T-cell (primary cell): Measurements from ENCODE around the gene LMF2. TPM values are rescaled to one million over a fixed set of nuclear protein-coding genes. Genes with fewer than 3 reads are reported as not detected.

Source experiments
- ATAC-seq, 4 experiments: fragments of 200-7000 bp in 3 of 4; fragments of 150-1000 bp in 1 of 4; cut with Tn5 transposase; replicated peaks in 1 of 4; 1 replicate in 3 of 4; 2 replicates in 1 of 4; pipeline ENCODE4 v1.10.0; 2021; ENCODE audit warnings: moderate library complexity in 3 of 4, mild to moderate bottlenecking in 2 of 4, moderate number of reproducible peaks in 1 of 4
- CTCF ChIA-PET, 2 donors: fragments of 300-600 bp; sonication (Branson Sonifier 250); formaldehyde crosslinking; loops; one replicate each; lab custom pipeline; 2022; ENCODE audit warnings: antibody characterized with exemption in 2 of 2; lab: Charles Lee
- POLR2A ChIA-PET, 2 donors: fragments of 300-600 bp; sonication (Branson Sonifier 250); formaldehyde crosslinking; loops; one replicate each; lab custom pipeline; 2022; ENCODE audit warnings: antibody characterized with exemption in 2 of 2; lab: Charles Lee
- DNase-seq, 35 experiments: peaks; one replicate each; pipeline versions ENCODE4 v3.0.0 to v3.0.0-alpha.2; 2013 to 2023
- H3K27ac ChIP-seq: one replicate; pipeline ENCODE4 v1.5.1; 2013; ENCODE audit warnings: low read length
- H3K27me3 ChIP-seq, 2 experiments: replicated peaks in 1 of 2; 1 replicate in 1 of 2; 2 replicates in 1 of 2; pipeline versions ENCODE4 v1.6.1 to v1.7.0; 2013; ENCODE audit warnings: low read length in 1 of 2, mixed read lengths in 1 of 2; ENCODE audit not compliant: control insufficient read depth in 2 of 2, insufficient read depth in 2 of 2; ENCODE audit errors: extremely low read depth in 1 of 2
- H3K36me3 ChIP-seq, 2 donors: 1 replicate in 1 of 2; 2 replicates in 1 of 2; pipeline versions ENCODE4 v1.6.1 to v1.7.0; 2013; ENCODE audit warnings: low read length in 1 of 2; ENCODE audit not compliant: control insufficient read depth in 2 of 2, insufficient read depth in 1 of 2; ENCODE audit errors: extremely low read depth in 1 of 2
- H3K4me1 ChIP-seq, 2 experiments: 1 replicate in 1 of 2; 2 replicates in 1 of 2; pipeline versions ENCODE4 v1.6.1 to v1.7.0; 2013; ENCODE audit warnings: low read length in 2 of 2, mixed read lengths in 1 of 2; ENCODE audit not compliant: insufficient read depth in 2 of 2, control insufficient read depth in 1 of 2; ENCODE audit errors: extremely low read depth in 1 of 2
- H3K4me3 ChIP-seq, 2 donors: 1 replicate in 1 of 2; 2 replicates in 1 of 2; pipeline versions ENCODE4 v1.5.1 to v1.7.0; 2013; ENCODE audit warnings: mild to moderate bottlenecking in 2 of 2, low read length in 1 of 2, moderate library complexity in 1 of 2; ENCODE audit not compliant: control insufficient read depth in 1 of 2; ENCODE audit errors: extremely low read depth in 1 of 2
- H3K9me3 ChIP-seq: 2 replicates; pipeline ENCODE4 v1.7.0; 2013
- H3K27ac Mint-ChIP-seq, 2 donors: one replicate each; pipeline ENCODE4 v1.8.0; 2020 to 2021; ENCODE audit warnings: mild to moderate bottlenecking in 2 of 2, mixed read lengths in 2 of 2
- H3K27me3 Mint-ChIP-seq, 2 donors: one replicate each; pipeline ENCODE4 v1.8.0; 2021 to 2022; ENCODE audit warnings: mixed read lengths in 2 of 2
- H3K36me3 Mint-ChIP-seq: one replicate; pipeline ENCODE4 v1.8.0; 2021; ENCODE audit warnings: mixed read lengths
- H3K4me1 Mint-ChIP-seq, 3 donors: one replicate each; pipeline ENCODE4 v1.8.0; 2020 to 2022; ENCODE audit warnings: mixed read lengths in 3 of 3, mild to moderate bottlenecking in 1 of 3
- H3K4me3 Mint-ChIP-seq, 3 donors: one replicate each; pipeline ENCODE4 v1.8.0; 2020 to 2022; ENCODE audit warnings: mild to moderate bottlenecking in 3 of 3, mixed read lengths in 3 of 3, moderate library complexity in 3 of 3
- H3K9me3 Mint-ChIP-seq, 3 donors: one replicate each; pipeline ENCODE4 v1.8.0; 2020 to 2022; ENCODE audit warnings: mixed read lengths in 3 of 3
- WGBS: methylation state at CpG from one replicate; pipeline ENCODE4 v1.1.5; 2013; ENCODE audit warnings: missing lambda C conversion rate; ENCODE audit not compliant: insufficient coverage; 5-methylcytosine and 5-hydroxymethylcytosine counted together
- total RNA-seq, 35 experiments: library from RNA in 6 of 35; stranded (reverse) in 6 of 35; fragments of 120-200 nt in 1 of 35; gene quantifications; one replicate each; pipeline versions ENCODE4 v1.2.1 to v1.2.4 and lab custom pipeline; 2013 to 2026

The LMF2 gene
- total RNA-seq, 5 donors from 2014 or later (not counting 1 experiment from before 2014, with no cell fraction given) = 90.5 to 188 (median 185) TPM

GRCh38 chr22:50498322-50498890 lies 9.1 kb downstream of the LMF2 start:
- 17% methylated on average over 5 of the region's 13 CpGs for WGBS
- H3K27ac Mint-ChIP-seq = no peak overlapping the region
- no peaks in the 10 kb centered on the region for H3K27me3 Mint-ChIP-seq
- CTCF ChIA-PET = interaction anchor here (0.5 to 1.8 kb wide), 9 partner anchors 9 to 256 kb away, joined by 3 to 15 read pairs (median 4); partner anchors contain the start of gene SCO2 (in 1 of the 2)
- H3K27me3 ChIP-seq = no peaks in the 10 kb centered on the region
- DNase-seq (peak in 34 of 35 experiments; percentile 21 to 85 (median 62)), ATAC-seq (peak; percentile 76 to 96 (median 92))
- no peaks in the 10 kb centered on the region for H3K36me3 Mint-ChIP-seq
- H3K4me1 ChIP-seq = peaks cover 0 to 9% of the 10 kb centered on the region in 2 experiments
- no peaks in the 10 kb centered on the region for H3K9me3 Mint-ChIP-seq
- POLR2A ChIA-PET = interaction anchor here in 1 of 2 donors (0.5 kb wide), 1 partner anchor 125 kb away, joined by 3 read pairs; no protein-coding TSS in a partner anchor
- peaks cover 2 to 5% (median 2%) of the 10 kb centered on the region in 3 donors for H3K4me1 Mint-ChIP-seq
- H3K36me3 ChIP-seq = peaks cover 4 to 11% of the 10 kb centered on the region in 2 donors
- no peak overlapping the region for H3K4me3 ChIP-seq
- no peaks in the 10 kb centered on the region for H3K9me3 ChIP-seq
- H3K27ac ChIP-seq = no peak overlapping the region
- no peak overlapping the region for H3K4me3 Mint-ChIP-seq

- ATAC-seq = no peak
- POLR2A ChIA-PET = no interaction called here
- Histone ChIP-seq H3K27ac (no peak overlapping the region), H3K4me1 (peaks cover 0 to 9% of the 10 kb centered on the region in 2 experiments), H3K36me3 (no peaks in the 10 kb centered on the region), H3K27me3 (no peaks in the 10 kb centered on the region), H3K4me3 (no peak overlapping the region), H3K9me3 (no peaks in the 10 kb centered on the region)
- Mint-ChIP-seq H3K4me1 (peaks cover 2 to 5% (median 2%) of the 10 kb centered on the region in 3 donors), H3K36me3 (no peaks in the 10 kb centered on the region), H3K9me3 (no peaks in the 10 kb centered on the region), H3K27ac (no peak overlapping the region), H3K4me3 (no peak overlapping the region), H3K27me3 (no peaks in the 10 kb centered on the region)
- CTCF ChIA-PET = interaction anchor here in 1 of 2 donors (0.7 to 1.8 kb wide), 6 partner anchors 29 to 150 kb away, joined by 3 to 15 read pairs (median 4); partner anchors contain the start of gene SCO2
- DNase-seq = no peak
- WGBS = 60% methylated on average over 3 of the region's 6 CpGs
Measured at GRCh38 chr22:50497093-50497492, 10.4 kb downstream of the LMF2 start.

GRCh38 chr22:50490531-50491308 lies 16.8 kb downstream of the LMF2 start:
- peak overlapping the region; percentile 21 to 57 (median 45) for H3K4me3 Mint-ChIP-seq
- POLR2A ChIA-PET = interaction anchor here in 1 of 2 donors (0.6 kb wide), 2 partner anchors 23 to 78 kb away, joined by 3 read pairs; no protein-coding TSS in a partner anchor
- no peaks in the 10 kb centered on the region for H3K9me3 Mint-ChIP-seq
- no peak overlapping the region for H3K27ac ChIP-seq
- no peaks in the 10 kb centered on the region for H3K27me3 Mint-ChIP-seq
- H3K4me3 ChIP-seq = no peak overlapping the region
- DNase-seq = no peak
- ATAC-seq = peak in 3 of 4 experiments; percentile 27 to 52 (median 42)
- peaks cover 6 to 9% (median 9%) of the 10 kb centered on the region in 3 donors for H3K4me1 Mint-ChIP-seq
- H3K9me3 ChIP-seq = no peaks in the 10 kb centered on the region
- no peaks in the 10 kb centered on the region for H3K36me3 Mint-ChIP-seq
- CTCF ChIA-PET = interaction anchor here in 1 of 2 donors (0.7 kb wide), 1 partner anchor 117 kb away, joined by 3 read pairs; no protein-coding TSS in a partner anchor
- H3K36me3 ChIP-seq = no peaks in the 10 kb centered on the region
- 43% methylated on average over 20 of the region's 27 CpGs for WGBS
- H3K4me1 ChIP-seq = peaks cover 2 to 12% of the 10 kb centered on the region in 2 experiments
- peak overlapping the region in 1 of 2 donors; percentile 31 for H3K27ac Mint-ChIP-seq
- H3K27me3 ChIP-seq = peaks cover 0 to 29% of the 10 kb centered on the region in 2 experiments

GRCh38 chr22:50489363-50490243 lies 17.9 kb downstream of the LMF2 start:
- 87% methylated on average over 14 of the region's 31 CpGs for WGBS
- Mint-ChIP-seq H3K36me3 (no peaks in the 10 kb centered on the region), H3K27ac (no peak overlapping the region), H3K27me3 (no peaks in the 10 kb centered on the region), H3K4me1 (peaks cover 9% of the 10 kb centered on the region in 3 donors), H3K9me3 (no peaks in the 10 kb centered on the region), H3K4me3 (no peak overlapping the region)
- ATAC-seq (no peak), DNase-seq (no peak)
- Histone ChIP-seq H3K9me3 (no peaks in the 10 kb centered on the region), H3K27ac (no peak overlapping the region), H3K27me3 (peaks cover 0 to 34% of the 10 kb centered on the region in 2 experiments), H3K36me3 (no peaks in the 10 kb centered on the region), H3K4me3 (no peak overlapping the region), H3K4me1 (peaks cover 2 to 12% of the 10 kb centered on the region in 2 experiments)
- ChIA-PET POLR2A (interaction anchor here in 1 of 2 donors (0.6 kb wide), 2 partner anchors 22 to 79 kb away, joined by 3 read pairs; no protein-coding TSS in a partner anchor), CTCF (interaction anchor here in 1 of 2 donors (1.0 kb wide), 1 partner anchor 9 kb away, joined by 5 read pairs; no protein-coding TSS in a partner anchor)

- H3K27me3 ChIP-seq = peaks cover 0 to 39% of the 10 kb centered on the region in 2 experiments
- Mint-ChIP-seq H3K36me3 (no peaks in the 10 kb centered on the region), H3K27me3 (no peaks in the 10 kb centered on the region), H3K27ac (no peak overlapping the region), H3K4me1 (peaks cover 9% of the 10 kb centered on the region in 3 donors), H3K9me3 (no peaks in the 10 kb centered on the region), H3K4me3 (no peak overlapping the region)
- H3K36me3 ChIP-seq = no peaks in the 10 kb centered on the region
- ChIA-PET CTCF (interaction anchor here in 1 of 2 donors (1.0 kb wide), 1 partner anchor 9 kb away, joined by 5 read pairs; no protein-coding TSS in a partner anchor), POLR2A (no interaction called here)
- no peak overlapping the region for H3K27ac ChIP-seq
- no peaks in the 10 kb centered on the region for H3K9me3 ChIP-seq
- H3K4me3 ChIP-seq = no peak overlapping the region
- DNase-seq (no peak), ATAC-seq (no peak)
- peaks cover 2 to 12% of the 10 kb centered on the region in 2 experiments for H3K4me1 ChIP-seq
- 84% methylated on average over 6 of the region's 19 CpGs for WGBS
Measured at GRCh38 chr22:50488886-50489285, 18.6 kb downstream of the LMF2 start.
